ENCODE results near the gene SCUBE1.

Gene SCUBE1

DNA sequence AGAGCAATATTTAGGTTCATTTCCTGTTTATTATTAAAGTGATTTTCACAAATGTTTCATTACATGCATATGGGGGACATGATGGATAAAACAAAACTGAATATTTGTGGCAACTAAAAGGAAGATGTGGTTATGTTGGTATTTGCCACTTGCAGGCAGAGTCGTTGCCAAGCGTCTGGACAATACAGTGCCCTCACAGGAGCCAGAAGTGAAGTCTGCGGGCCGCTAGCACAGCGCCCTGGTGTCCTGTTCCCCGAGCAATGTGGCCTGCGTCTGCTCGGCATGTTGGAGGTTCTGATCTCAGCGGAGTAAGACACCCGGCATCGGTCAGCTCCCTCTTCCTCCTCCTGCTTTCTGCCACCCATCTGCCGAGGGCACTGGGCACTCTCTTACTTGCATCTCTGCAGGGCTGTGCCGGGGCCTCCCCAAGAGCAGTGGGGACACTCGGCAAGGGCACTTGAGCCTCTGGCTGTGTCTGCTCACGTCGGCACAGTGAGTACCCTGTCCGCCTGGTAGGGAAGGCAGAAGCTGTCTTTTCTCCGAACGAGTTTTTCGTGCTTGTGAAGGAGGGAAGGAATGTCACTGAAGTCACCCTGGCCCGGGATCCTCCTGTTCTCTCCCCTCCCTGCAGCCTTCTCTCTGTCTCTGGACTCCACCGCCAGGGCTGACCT is 145.8 kb downstream of the SCUBE1 start:
- no peak for DNase-seq

GRCh38 chr22:43191831-43192230 is 151.3 kb downstream of the SCUBE1 start:
- DNase-seq = no peak

GRCh38 chr22:43188829-43189545 is 154.2 kb downstream of the SCUBE1 start:
- DNase-seq = no peak

DNA sequence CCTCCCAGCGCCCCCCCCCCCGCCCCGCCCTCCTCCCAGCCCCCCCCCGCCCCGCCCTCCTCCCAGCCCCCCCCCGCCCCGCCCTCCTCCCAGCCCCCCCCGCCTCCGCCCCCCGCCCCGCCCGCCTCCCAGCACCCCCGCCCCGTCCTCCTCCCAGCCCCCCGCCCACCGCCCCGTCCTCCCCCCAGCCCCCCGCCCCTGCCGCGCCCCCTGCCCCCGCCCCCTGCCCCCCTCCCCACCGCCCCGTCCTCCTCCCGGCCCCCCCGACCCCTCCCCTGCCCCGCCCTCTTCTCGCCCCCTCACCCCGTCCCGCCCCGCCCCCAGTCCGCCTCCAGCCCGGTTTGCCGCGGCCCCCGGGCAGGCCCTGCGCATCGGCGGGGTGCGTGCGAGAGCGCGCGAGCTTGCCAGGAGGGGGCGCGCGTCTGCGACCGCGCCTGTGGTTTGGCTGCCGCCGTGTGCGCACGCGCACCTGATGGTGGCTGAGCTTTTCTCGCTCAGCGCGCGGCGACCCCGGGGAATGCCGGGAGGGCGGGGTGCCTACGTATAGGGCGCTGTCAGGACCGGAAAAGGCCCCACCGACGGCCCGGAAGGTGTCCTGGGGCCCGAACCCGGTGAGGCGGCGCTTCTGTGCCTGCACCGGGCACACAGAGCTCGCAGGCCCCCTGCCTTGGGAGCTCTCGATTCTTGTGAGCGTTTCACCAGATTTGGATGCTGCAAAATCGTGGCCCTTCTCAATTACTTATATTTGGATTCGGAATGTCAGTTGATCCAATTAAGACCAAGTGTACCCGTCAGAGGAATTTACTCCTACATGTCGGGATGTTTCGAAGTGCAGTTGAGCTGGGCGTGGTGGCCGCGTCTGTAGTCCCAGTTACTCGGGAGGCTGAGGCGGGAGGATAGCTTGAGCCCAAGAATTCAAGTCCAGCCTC is 155.7 kb downstream of the SCUBE1 start:
- DNase-seq = peak; percentile 89 to 93 (median 90)

DNA sequence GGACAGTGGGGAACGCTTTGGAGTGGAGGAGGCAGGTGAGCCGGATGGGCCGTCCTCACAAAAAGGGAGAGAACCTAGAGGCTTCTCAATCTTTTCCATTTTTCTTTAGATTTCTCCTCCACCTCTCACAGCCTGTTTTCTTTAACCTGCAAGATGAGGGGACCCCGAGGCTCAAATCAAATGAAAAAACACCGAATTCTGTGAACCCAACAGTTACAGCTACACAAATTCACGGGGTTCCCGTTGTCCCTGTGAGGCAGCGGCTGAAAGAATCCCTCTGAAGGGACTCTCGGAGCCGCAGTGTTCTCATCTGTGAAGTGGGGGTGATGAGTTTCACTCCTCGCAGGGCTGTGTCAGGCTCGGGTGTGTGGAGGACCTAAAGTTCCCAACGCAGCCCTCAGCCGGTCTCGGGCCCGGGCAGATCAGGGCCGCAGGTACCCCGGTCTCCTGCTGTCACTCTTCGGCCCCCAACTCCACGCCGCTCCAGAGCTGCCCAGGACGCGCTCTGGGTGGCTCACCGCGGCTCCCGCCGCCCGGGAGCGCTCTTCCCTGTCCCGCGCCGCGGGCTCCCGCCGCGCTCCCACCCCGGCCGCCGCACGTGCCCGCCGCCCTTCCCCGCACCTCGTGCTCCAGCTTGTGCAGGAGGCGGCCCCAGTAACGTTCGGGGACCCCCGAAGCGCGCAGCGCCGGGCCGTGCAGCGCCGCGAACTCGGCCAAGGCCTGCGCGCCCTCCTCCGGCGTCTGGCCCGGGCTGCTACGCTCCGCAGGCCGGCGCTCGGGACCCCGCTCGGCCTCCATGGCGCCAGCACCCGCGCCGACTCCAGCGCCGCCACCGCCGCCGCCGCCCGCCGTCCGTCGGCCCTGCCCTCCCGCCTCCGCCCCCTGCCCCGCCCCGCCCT is 156.7 kb downstream of the SCUBE1 start, which contains the start of gene TTLL12:
Gene TTLL12, minus strand, starts transcription at position 863 of the 899 bp plus-strand sequence. Its CDS starts 65 bp downstream, at position 798.
- DNase-seq = peak; percentile 25 to 74 (median 59)

DNA sequence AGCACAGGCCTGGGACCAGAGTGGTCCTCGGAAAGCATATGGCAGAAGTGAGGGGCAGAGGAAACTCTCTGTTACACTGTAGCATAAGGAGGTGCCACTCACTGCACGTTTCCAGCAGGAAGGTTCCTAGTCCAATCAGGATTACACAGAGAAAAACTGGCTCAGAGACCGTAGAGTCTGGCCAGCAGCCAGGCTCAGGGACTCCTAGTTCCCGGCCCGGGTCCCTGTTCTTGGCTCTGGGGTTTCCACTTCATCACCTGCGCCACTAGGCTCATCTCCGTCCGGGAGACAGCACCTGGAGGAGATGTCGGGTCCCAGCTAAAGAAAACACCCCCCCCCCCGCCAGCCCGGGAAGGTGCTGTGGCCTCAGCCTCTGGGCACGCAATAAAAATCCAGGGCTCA is 157.3 kb downstream of the SCUBE1 start:
- peak; percentile 13 to 40 (median 16) for DNase-seq

DNA sequence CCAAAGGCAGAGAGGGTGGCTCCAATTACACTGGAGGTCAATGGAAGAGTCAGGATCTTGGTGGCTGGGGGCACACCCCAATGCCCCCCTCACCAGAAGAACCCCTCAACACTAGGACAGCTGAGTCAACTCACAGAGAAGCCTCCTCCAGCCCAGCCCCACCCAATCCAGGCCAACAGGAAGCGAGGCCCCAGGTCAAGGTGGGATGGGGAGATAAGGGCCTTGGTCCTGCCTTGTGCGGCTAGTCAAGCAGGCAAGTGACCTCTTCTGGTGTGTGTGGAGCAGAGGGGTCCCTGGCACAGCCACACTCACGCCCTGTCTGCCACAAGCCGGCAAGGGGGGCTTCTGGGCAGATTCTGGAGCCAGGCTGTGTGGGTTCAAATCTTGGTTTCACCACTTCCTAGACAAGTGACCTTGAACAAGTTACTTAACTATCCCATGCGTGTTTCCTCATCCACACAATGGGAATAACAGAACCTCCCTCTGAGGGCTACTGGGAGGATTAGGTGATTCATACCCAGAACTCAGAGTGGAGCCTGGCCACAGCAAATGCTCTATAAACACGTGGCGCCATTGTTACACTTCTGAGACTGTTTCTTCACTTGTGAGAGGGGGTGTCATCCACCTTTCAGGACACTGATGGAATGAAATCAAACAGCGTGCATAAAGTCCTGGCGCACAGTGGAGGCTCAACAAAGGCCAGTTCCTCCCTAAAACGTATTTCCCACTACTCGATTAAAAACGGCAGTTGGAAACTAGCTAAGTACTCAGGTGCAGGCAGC is 159.5 kb downstream of the SCUBE1 start:
- DNase-seq = no peak

DNA sequence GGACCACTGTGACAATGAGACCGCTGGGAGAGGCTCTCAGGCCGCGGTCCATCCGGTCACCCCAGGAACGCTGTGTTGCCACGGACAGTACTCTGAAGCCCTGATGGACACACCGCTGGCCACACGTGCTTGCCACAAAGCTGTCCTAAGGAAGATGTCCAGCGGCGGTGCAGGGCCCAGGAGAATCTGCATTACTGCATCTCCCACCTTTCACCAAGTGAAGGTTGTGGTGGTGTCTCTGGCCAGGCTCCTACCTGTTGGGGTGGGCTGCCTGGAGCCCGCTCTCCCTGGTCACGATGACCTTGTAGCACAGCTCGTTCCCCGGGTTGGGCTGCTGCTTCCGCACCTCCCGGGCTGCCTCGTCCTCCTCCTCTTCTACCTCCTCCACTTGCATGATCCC is 160.4 kb downstream of the SCUBE1 start:
- no peak for DNase-seq

GRCh38 chr22:43182118-43182517 is 161.1 kb downstream of the SCUBE1 start:
- no peak for DNase-seq

- DNase-seq = no peak
Observed at GRCh38 chr22:43181321-43182076, 161.7 kb downstream of the SCUBE1 start.

DNA sequence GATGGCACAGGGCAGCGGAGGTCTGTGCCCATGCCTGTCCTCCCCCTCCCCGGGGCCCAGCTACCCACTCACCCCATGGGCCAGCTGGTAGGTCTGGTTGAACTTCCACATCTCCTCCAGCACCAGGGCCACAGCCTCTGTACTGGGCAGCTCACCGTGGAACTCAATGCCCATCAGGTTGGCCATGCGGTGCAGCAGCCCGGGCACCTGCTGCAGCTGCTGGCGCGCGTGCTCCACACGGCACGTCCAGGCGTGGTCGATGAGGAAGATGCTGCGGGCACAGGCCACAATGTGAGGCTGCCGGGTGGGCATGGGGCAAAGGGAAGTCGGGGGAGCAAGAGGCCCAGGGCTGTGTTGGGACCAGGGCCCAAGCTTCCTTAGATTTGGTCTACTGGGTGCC is 162.5 kb downstream of the SCUBE1 start:
- DNase-seq = no peak

DNA sequence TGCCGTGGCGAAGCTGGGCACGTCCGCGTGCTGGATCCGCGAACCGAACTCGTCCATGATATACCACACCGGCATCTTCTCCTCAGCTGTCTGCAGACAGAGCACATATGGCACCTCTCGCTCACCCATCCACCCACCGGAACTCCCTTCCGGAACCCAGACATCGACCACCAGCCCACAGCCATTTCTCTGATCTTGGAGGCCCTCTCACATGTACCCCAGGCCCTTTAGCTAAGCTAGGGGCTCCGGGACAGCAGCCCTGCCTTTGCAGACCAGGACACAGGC is 163.3 kb downstream of the SCUBE1 start:
- no peak for DNase-seq

DNA sequence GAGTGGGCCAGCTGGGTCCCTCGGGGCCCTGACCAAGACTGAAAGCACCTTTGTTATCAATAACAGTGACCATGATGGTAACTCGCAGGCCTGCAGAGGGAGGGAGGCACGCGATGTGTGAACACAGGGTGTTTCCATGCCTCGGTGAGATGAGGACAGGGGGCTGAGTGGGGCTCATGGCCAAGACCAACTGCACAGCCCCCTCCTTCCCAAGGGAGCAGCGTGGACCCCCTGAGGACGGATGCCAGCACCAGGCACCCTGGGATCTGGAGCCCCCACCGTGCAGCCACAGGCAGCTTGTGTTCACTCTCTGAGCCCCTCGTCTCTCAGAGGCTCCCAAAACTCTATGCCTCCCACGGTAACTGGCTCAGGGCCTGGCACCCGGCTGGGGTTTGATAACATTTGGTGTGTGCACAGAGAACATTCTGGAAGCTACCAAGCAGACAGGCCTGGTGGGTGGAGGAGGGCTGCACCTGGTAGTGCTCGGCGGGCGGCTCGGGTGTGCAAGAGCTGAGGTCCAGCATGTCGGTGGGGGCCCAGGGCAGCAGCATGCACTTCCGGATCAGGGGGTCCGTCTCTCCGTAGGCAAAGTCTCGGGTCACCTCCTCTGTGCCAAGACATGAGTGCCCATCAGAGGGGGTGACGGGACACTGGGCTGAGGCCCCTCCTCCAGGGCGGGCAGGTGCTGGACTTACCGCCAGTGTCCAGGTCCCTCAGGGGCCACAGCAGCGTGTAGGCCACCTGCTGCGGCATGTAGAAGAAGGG is 163.8 kb downstream of the SCUBE1 start:
- no peak for DNase-seq

DNA sequence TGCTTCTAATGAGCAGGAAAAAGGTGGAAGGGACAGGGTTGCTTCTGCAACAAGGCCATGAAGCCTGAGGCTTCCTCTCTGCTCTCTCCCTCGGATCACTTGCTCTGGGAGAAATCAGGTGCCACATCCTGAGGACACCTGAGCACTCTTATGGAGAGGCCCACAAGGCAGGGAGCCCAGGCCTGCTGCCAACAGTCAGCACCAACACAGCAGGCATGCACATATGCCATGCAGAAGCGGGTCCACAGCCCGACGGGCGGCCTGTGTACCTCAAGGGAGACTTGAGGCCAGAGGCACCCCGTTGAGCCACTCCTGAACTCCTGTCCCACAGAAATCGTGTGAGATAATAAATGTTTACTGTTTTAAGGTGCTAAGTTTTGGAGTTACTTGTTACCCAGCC is 165.7 kb downstream of the SCUBE1 start:
- no peak for DNase-seq

DNA sequence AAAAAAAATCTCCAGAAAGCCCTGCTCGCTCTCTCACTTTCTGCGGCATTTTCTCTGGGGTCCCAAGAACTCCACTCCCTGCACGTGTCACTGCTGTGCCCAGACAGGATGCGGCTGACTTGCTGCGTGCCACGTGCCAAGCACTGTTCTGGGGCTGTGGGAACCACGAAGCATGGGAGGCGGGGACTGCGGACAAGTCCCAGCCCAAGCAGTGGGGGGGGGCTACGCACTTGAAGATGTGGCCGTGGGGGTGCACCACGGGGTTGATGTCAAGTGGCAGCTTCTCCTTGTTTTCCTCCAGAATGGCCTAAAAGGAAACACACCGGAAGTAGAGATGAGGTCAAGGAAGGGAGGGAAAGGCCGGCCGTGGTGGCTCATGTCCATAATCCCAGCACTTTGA is 167.1 kb downstream of the SCUBE1 start:
- DNase-seq = no peak

DNA sequence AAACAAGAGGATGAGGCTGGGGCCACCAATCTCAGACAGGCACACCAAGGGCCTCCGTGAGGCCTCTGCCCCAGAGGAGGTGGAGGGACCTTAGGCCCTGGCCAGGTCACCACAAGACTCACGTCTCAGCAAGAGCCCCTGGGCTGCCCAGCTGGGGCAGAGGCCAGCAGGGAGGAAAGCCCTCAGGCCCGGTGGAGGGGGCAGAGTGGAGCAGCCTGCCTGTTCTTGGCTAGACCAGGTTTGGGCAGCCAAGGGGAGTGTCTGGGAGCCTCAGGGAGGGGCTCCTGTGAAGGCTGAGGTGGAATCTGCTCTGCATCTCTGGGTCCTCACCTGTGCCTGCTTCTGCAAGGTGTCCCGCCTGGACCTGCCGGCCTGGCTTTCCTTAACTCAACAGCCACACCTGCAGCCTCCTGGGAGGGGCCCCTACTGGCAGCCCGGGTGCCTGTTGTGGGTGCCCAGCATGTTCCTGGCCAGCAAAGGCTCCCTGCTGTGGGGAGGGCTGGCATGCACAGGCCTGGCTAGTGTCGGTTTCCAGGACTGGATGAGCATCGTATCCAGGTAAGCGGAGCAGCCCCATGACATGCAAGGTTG is 168.1 kb downstream of the SCUBE1 start:
- no peak for DNase-seq

DNA sequence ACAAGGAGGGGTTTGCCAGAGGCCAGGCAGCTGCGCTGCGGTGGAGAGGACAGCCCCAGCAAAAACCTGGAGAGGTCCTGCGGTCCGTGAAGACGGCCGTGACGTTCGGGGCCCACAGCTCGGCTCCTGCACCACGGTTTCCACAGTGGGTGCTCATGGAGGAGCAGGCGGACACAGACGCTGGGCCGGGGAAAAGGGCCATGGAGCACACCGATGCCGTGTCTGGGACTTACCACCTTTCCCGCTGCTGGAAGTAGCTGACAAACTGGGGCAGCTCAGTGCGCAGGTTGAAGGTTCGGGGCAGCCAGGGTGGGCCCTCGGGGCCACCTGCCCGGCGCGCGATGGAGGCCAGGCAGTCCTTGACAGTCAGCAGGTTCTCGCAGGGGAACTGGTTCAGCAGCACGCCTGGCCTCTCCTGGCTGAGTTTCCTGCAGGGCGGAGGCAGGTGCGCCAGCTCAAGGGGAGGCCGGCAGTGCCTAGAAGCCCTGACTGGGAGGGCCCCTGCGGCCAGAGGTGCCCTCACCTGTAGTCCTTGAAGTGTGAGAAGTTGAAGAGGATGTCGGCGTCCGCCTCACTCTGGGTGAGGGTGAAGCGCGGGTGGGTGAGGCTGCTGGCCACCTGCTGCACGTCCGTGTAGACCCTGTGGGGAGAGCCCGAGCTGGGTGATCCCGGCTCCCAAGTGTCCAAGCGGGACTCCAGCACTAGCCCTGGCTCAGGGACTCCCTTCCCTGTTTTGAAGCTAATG is 169.0 kb downstream of the SCUBE1 start:
- DNase-seq = no peak

- DNase-seq = no peak
Observed at GRCh38 chr22:43173566-43173965, 169.6 kb downstream of the SCUBE1 start.

DNA sequence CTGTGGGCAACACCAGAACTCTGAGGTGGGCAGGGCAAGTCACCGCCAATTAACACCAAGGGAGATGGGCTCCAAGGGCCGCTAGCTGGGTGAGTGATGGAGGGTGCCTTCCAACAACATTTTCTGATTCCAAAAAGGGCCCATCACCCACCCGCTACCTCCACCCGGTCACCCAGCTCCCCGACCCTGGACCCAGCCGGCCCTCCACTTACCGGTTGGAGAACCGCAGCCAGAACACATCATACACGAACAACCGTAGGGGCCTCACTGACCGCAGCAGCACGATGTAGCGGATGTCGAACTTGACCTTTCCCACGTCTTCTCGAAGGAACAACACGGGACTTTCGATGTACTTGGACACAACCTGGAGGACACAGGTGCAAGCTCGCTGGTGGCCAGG is 171.0 kb downstream of the SCUBE1 start:
- DNase-seq = no peak
